ENCODE results near the gene OGDHL.
"Not testable (repeated sequence)": the region's sequence is repeated elsewhere in the genome, so short reads cannot be mapped to it uniquely, and the experiment has no call there.

The OGDHL gene

DNA sequence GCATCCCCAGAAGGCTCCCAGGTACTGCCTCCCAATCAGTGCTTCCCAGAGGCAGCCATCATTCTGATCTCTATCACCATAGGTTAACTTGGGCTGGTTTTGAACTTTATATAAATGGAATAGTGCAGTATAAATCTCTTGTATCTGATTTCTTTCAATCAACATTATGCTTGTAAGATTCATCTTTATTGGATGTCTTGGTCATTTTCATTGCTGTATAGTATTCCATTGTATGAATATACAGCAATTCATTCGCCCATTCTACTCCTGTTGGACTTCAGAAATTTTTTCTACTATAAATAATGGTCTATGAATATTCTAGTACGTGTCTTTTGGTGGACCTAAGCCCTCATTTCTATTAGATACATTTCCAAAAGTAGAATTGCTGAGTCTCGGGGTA lies 16.1 kb upstream of the OGDHL start:
- no peak overlapping the region for H3K4me3 ChIP-seq (ENCODE audit: low read depth, low read length)
- TF ChIP-seq, protein P1, sequence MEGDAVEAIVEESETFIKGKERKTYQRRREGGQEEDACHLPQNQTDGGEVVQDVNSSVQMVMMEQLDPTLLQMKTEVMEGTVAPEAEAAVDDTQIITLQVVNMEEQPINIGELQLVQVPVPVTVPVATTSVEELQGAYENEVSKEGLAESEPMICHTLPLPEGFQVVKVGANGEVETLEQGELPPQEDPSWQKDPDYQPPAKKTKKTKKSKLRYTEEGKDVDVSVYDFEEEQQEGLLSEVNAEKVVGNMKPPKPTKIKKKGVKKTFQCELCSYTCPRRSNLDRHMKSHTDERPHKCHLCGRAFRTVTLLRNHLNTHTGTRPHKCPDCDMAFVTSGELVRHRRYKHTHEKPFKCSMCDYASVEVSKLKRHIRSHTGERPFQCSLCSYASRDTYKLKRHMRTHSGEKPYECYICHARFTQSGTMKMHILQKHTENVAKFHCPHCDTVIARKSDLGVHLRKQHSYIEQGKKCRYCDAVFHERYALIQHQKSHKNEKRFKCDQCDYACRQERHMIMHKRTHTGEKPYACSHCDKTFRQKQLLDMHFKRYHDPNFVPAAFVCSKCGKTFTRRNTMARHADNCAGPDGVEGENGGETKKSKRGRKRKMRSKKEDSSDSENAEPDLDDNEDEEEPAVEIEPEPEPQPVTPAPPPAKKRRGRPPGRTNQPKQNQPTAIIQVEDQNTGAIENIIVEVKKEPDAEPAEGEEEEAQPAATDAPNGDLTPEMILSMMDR (conservative IDR thresholded peaks at IDR 0.05; ENCODE audit: low read depth, low read length) = no peak
- no peak for DNase-seq (ENCODE audit: low read depth)

DNA sequence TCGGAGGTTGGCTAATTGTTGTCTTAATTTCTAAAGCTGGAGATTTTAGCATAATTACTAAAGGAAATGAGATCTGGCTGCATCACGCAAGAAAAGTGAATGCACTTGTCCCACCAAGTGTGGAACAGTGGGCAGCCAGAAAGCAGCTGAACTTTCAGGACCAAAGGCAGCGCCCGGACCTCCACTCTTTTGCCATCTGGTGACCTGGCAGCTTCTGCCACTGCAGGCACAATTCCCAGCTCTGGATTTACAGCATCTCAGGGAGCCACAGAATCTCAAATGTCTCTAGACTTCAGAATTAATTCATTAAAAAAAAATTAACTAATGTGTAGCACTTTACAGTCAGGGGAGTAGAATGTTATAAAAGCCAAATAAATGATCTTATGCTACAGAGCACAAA lies 14.7 kb upstream of the OGDHL start:
- DNase-seq (ENCODE audit: low read depth) = no peak
- TF ChIP-seq, protein P1 (conservative IDR thresholded peaks at IDR 0.05; ENCODE audit: low read depth, low read length) = no peak

DNA sequence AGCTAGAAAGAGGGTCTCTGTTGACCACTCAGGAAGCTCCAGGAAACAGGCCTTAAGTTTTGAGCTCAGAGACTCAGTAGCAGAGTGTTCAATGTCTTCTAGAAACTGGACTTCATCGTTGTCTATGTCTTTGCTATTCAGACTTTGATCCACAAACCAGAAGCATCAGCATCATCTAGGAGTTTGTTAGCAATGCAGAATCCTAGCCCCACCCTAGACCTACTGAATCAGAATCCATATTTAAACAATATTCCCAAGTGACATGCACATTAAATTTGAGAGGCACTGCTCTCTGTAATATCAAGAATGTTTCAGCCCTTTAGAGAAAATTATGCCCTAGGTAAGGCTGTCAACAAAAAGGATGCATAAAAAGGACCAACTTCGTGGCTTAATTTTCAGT lies 12.9 kb upstream of the OGDHL start:
- no peak overlapping the region for H3K4me3 ChIP-seq (ENCODE audit: low read depth, low read length)
- TF ChIP-seq, protein P1 (conservative IDR thresholded peaks at IDR 0.05; ENCODE audit: low read depth, low read length) = no peak
- no peak for DNase-seq (ENCODE audit: low read depth)

More for the DNA sequence above, 14.7 kb upstream of the OGDHL start:
- H3K4me3 ChIP-seq (ENCODE audit: low read depth, low read length) = no peak overlapping the region

DNA sequence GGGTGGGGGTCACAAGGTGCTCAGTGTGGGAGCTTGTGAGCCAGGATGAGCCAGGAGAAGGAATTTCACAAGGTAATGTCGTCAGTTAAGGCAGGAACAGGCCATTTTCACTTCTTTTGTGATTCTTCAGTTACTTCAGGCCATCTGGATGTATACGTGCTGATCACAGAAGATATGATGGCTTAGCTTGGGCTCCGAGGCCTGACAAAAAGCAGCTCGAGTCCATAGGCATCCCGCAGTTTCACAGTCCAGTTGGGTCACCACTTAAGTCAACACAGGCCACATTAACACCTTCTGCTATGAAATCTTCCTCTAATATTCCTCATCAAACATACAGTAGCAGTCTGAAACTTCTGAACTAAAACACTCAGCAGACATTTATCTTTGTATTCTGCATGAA lies 10.8 kb upstream of the OGDHL start:
- not testable (repeated sequence) for DNase-seq (ENCODE audit: low read depth); H3K4me3 ChIP-seq (ENCODE audit: low read depth, low read length)

DNA sequence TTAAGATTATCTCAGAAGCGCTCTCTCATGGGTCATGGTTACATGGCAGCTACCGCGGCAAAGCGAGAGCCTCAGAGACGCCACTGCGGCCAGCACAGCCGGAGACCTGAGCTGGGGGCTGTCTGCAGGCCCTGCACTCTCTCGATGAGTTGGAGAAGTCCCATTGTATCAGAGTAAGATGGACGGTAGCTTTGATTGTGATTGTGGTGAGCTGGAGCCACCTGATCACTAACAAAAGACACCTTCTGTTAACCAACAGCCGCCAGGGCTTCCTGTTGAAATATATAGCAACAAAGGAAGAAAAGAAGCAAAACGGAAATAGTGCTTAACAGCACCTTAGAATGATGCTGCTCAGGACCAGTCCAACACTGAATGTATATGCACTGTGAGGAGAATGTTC lies 8.9 kb upstream of the OGDHL start:
- DNase-seq (ENCODE audit: low read depth); H3K4me3 ChIP-seq (ENCODE audit: low read depth, low read length): not testable (repeated sequence)

DNA sequence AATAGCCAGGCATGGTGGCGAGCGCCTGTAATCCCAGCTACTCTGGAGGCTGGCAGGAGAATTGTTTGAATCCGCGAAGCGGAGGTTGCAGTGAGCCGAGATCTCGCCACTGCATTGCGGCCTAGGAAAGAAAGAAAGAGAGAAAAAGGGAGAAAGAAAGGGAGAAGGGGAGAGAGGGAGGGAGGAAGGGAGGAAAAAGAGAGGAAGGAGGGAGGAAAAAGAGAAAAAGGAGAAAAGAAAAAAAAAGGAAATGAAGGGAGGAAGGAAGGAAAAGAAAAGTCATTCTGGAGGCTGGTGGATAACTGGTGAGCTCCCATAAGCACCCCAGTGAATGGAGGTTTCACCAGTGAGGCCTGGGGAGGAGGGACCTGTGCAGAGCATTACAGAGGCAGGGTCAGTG lies 7.6 kb upstream of the OGDHL start:
- no peak for DNase-seq (ENCODE audit: low read depth)
- TF ChIP-seq, protein P1 (conservative IDR thresholded peaks at IDR 0.05; ENCODE audit: low read depth, low read length) = no peak
- no peak overlapping the region for H3K4me3 ChIP-seq (ENCODE audit: low read depth, low read length)

DNA sequence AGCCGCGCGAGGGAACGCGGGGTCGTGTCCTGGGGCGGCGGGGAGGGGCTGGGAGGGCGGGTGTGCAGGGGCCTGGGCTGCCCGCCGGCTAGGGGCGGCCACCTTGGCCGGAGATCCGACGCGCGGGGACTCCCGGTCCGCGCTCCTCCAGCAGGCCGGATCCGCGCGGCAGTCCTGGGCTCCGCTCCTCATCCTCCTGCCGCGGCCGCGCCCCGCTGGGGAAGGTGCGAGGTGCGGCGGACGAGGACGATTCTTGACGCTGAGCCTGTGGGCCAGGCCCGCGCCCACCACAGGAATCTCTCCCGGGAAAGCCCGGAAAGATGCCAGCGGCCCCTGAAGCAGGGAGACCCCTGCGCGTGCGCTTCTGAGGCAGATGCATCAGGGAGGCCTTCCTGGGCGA lies 6.6 kb upstream of the OGDHL start:
- H3K4me3 ChIP-seq (ENCODE audit: low read depth, low read length) = no peak overlapping the region
- no peak for DNase-seq (ENCODE audit: low read depth)
- TF ChIP-seq, protein P1 (conservative IDR thresholded peaks at IDR 0.05; ENCODE audit: low read depth, low read length) = no peak

DNA sequence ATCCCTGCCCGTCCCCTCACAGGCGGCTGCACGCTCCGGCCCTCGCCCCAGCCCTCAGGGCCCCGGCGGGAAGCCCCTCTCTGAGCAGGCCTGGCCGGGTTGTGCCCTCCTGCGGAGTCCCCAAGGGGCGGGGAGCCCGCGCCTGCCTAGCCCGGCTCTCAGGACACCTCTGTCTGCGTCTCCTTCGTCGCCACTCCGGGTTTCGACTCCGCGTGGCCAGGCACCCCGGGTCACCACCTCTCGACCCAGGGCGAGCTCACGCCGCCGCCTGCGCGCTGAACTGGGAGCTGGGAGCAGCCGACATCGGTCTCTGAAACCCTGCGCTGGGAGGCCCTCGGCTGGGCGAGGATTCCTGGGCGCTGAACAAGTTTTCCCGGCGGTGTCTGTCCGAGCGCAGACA lies 6.2 kb upstream of the OGDHL start:
- no peak for DNase-seq (ENCODE audit: low read depth)
- TF ChIP-seq, protein P1 (conservative IDR thresholded peaks at IDR 0.05; ENCODE audit: low read depth, low read length) = no peak
- H3K4me3 ChIP-seq (ENCODE audit: low read depth, low read length) = no peak overlapping the region
